HCT116 (cell line): Measurements from ENCODE around the gene GBP6. TPM values are rescaled to one million over a fixed set of nuclear protein-coding genes. Genes with fewer than 3 reads are reported as not detected.

ENCODE experiments used
- ATAC-seq: fragments of 200-7000 bp; cut with Tn5 transposase; 2 replicates; pipeline ENCODE4 v1.9.1; 2020; ENCODE audit warnings: mild to moderate bottlenecking, moderate library complexity
- Bru-seq: library from RNA; stranded (reverse); fragments of 400-500 nt; gene quantifications from one replicate; lab custom pipeline; 2021; lab: Mats Ljungman, UMichigan
- BruChase-seq, 2 experiments: library from RNA; stranded (reverse); fragments of 400-500 nt; gene quantifications; one replicate each; lab custom pipeline; 2021; lab: Mats Ljungman, UMichigan
- BruUV-seq: library from RNA; stranded (reverse); fragments of 400-500 nt; replicated peaks from 2 replicates; lab custom pipeline; 2021; lab: Mats Ljungman, UMichigan
- CTCF ChIA-PET: fragments of 300-600 bp; sonication (Branson Sonifier 250); formaldehyde crosslinking; loops from one replicate; lab custom pipeline; 2021; ENCODE audit warnings: antibody characterized with exemption; lab: Charles Lee
- POLR2A ChIA-PET: fragments of 300-600, 350-600 bp; sonication (Branson Sonifier 250); formaldehyde crosslinking; loops from one replicate; lab custom pipeline; 2021; ENCODE audit warnings: antibody characterized with exemption; lab: Charles Lee
- RAD21 ChIA-PET, 2 experiments: fragments of 300-600 bp; sonication (Branson Sonifier 250); formaldehyde crosslinking; loops; one replicate each; lab custom pipeline; 2023; ENCODE audit warnings: low total read pairs in 2 of 2; ENCODE audit not compliant: uncharacterized antibody in 2 of 2, unreplicated experiment in 2 of 2, low non-redundant PET in 1 of 2; lab: Charles Lee
- DNase-seq: peaks from one replicate; pipeline ENCODE4 v3.0.0-alpha.2; 2010; ENCODE audit warnings: low read depth, low spot score
- H2AFZ ChIP-seq: fragments of 200-600 bp; shearing (Covaris generic), sonication (generic); 2 replicates; pipeline ENCODE4 v1.6.1; 2017; ENCODE audit warnings: low read depth, mixed run types, mixed read lengths, antibody characterized with exemption, low read length; ENCODE audit not compliant: poor library complexity, severe bottlenecking
- H3K27ac ChIP-seq: 2 replicates; pipeline ENCODE4 v1.5.1; 2012; ENCODE audit warnings: low read depth, low read length
- H3K27me3 ChIP-seq: fragments of 200-600 bp; sonication (generic); 2 replicates; pipeline ENCODE4 v1.6.1; 2016; ENCODE audit warnings: mixed run types, low read length, mixed read lengths; ENCODE audit not compliant: insufficient read depth
- H3K36me3 ChIP-seq, 2 experiments: fragments of 200-500 bp in 1 of 2; fragments of 200-600 bp in 1 of 2; sonication (Bioruptor generic) in 1 of 2; sonication (generic) in 1 of 2; 2 replicates each; pipeline versions ENCODE4 v1.5.1 to v1.6.1; 2014 to 2016; ENCODE audit warnings: low read length in 2 of 2, inconsistent platforms in 1 of 2, mixed read lengths in 1 of 2, mixed run types in 1 of 2; ENCODE audit not compliant: insufficient read depth in 2 of 2, control insufficient read depth in 1 of 2
- H3K4me1 ChIP-seq, 2 experiments: fragments of 200-600 bp in 1 of 2; sonication (generic) in 1 of 2; 2 replicates each; pipeline versions ENCODE4 v1.5.1 to v1.6.1; 2012 to 2017; ENCODE audit warnings: low read length in 2 of 2, inconsistent platforms in 1 of 2, mild to moderate bottlenecking in 1 of 2, mixed read lengths in 1 of 2, mixed run types in 1 of 2, moderate library complexity in 1 of 2; ENCODE audit not compliant: insufficient read depth in 2 of 2, control insufficient read depth in 1 of 2
- H3K4me2 ChIP-seq: fragments of 200-600 bp; sonication (generic); 2 replicates; pipeline ENCODE4 v1.6.1; 2017; ENCODE audit warnings: mixed run types, low read length, mixed read lengths
- H3K4me3 ChIP-seq, 2 experiments: fragments of 200-600 bp in 1 of 2; sonication (generic) in 1 of 2; replicated peaks in 1 of 2; 2 replicates each; pipeline ENCODE4 v1.5.1; 2011 to 2016; ENCODE audit warnings: low read length in 2 of 2, control low read depth in 1 of 2, low read depth in 1 of 2, mild to moderate bottlenecking in 1 of 2, mixed read lengths in 1 of 2, mixed run types in 1 of 2
- H3K79me2 ChIP-seq: fragments of 200-600 bp; sonication (generic); 2 replicates; pipeline ENCODE4 v1.6.1; 2017; ENCODE audit warnings: mild to moderate bottlenecking, mixed run types, low read length, moderate library complexity, mixed read lengths; ENCODE audit not compliant: insufficient read depth
- H3K9ac ChIP-seq: fragments of 200-600 bp; sonication (generic); 2 replicates; pipeline ENCODE4 v1.6.1; 2016; ENCODE audit warnings: low read length, mixed read lengths
- H3K9me2 ChIP-seq: fragments of 200-600 bp; sonication (generic), shearing (Covaris generic); 2 replicates; pipeline ENCODE4 v1.6.1; 2017; ENCODE audit warnings: mixed run types, mild to moderate bottlenecking, moderate library complexity; ENCODE audit not compliant: insufficient read depth
- H3K9me3 ChIP-seq, 2 experiments: fragments of 200-500 bp in 1 of 2; fragments of 200-600 bp in 1 of 2; sonication (Bioruptor generic) in 1 of 2; sonication (generic) in 1 of 2; 2 replicates each; pipeline ENCODE4 v1.6.1; 2014 to 2017; ENCODE audit warnings: low read length in 2 of 2, mixed read lengths in 2 of 2, inconsistent platforms in 1 of 2, low read depth in 1 of 2, mild to moderate bottlenecking in 1 of 2, mixed run types in 1 of 2, moderate library complexity in 1 of 2; ENCODE audit not compliant: control insufficient read depth in 1 of 2, insufficient read depth in 1 of 2
- H4K20me1 ChIP-seq: fragments of 200-600 bp; sonication (generic), shearing (Covaris generic); 2 replicates; pipeline ENCODE4 v1.6.1; 2017; ENCODE audit warnings: mixed run types, mild to moderate bottlenecking, moderate library complexity; ENCODE audit not compliant: insufficient read depth
- ELF1 ChIP-seq: IDR thresholded peaks from 2 replicates; pipeline ENCODE4 v1.6.1; 2012; ENCODE audit warnings: low read depth, borderline replicate concordance
- EZH2 ChIP-seq: fragments of 200-600 bp; sonication (generic); IDR thresholded peaks from 2 replicates; pipeline ENCODE4 v1.6.1; 2017; ENCODE audit warnings: antibody characterized with exemption, mixed run types
- FOSL1 ChIP-seq: IDR thresholded peaks from 2 replicates; pipeline ENCODE4 v1.6.1; 2012; ENCODE audit warnings: low read depth
- JUND ChIP-seq: IDR thresholded peaks from 2 replicates; pipeline ENCODE4 v1.6.1; 2012
- POLR2A ChIP-seq: IDR thresholded peaks from 2 replicates; pipeline ENCODE4 v1.7.0; 2011; ENCODE audit warnings: borderline replicate concordance; ENCODE audit not compliant: insufficient read depth, insufficient read length; ENCODE audit errors: extremely low read depth
- RAD21 ChIP-seq: IDR thresholded peaks from 2 replicates; pipeline ENCODE4 v1.6.1; 2012; ENCODE audit warnings: low read depth, mild to moderate bottlenecking
- SIN3A ChIP-seq: IDR thresholded peaks from 2 replicates; pipeline ENCODE4 v1.6.1; 2012; ENCODE audit warnings: low read depth
- TCF7L2 ChIP-seq: IDR thresholded peaks from 2 replicates; pipeline ENCODE4 v1.7.0; 2011; ENCODE audit warnings: borderline replicate concordance, inconsistent platforms; ENCODE audit not compliant: insufficient read depth, insufficient read length; ENCODE audit errors: extremely low read depth
- YY1 ChIP-seq: IDR thresholded peaks from 2 replicates; pipeline ENCODE4 v1.6.1; 2011; ENCODE audit warnings: low read length, low read depth, moderate library complexity, mild to moderate bottlenecking; ENCODE audit not compliant: insufficient replicate concordance; ENCODE audit errors: extremely low read depth
- ZFX ChIP-seq: fragments of 450-650 bp; IDR thresholded peaks from 2 replicates; pipeline ENCODE4 v1.6.1; 2017
- ZNF274 ChIP-seq: fragments of 200-500 bp; sonication (Bioruptor generic); IDR thresholded peaks from 2 replicates; pipeline ENCODE4 v1.6.1; 2014; ENCODE audit warnings: mild to moderate bottlenecking, low read depth, low read length, inconsistent platforms
- intact Hi-C: fragments of 100-400 bp; cut with micrococcal nuclease; formaldehyde crosslinking; loops from 2 replicates; pipeline ENCODE4 v1.10.0; 2022
- long read RNA-seq: library from polyadenylated mRNA; unstranded; transcript quantifications from one replicate; pipeline ENCODE4 v2.0.0, GENCODE V29; 2021; ENCODE audit not compliant: unreplicated experiment
- polyA plus RNA-seq: library from polyadenylated mRNA; unstranded; fragments of >200 nt; gene quantifications from 2 replicates; pipeline ENCODE4 v1.2.1, GENCODE V29; 2012; ENCODE audit warnings: missing spikeins
- total RNA-seq: library from RNA; stranded (reverse); gene quantifications from one replicate; pipeline ENCODE4 v1.2.1, GENCODE V29; 2021; ENCODE audit not compliant: unreplicated experiment
- TF ChIP-seq, protein P1 (sequence below): IDR thresholded peaks from 2 replicates; pipeline ENCODE4 v1.6.1; 2012
- TF ChIP-seq, protein P2 (sequence below): IDR thresholded peaks from 2 replicates; pipeline ENCODE4 v1.6.1; 2011; ENCODE audit warnings: mild to moderate bottlenecking, low read length, moderate library complexity; ENCODE audit not compliant: insufficient replicate concordance; ENCODE audit errors: extremely low read depth

The GBP6 gene, protein sequence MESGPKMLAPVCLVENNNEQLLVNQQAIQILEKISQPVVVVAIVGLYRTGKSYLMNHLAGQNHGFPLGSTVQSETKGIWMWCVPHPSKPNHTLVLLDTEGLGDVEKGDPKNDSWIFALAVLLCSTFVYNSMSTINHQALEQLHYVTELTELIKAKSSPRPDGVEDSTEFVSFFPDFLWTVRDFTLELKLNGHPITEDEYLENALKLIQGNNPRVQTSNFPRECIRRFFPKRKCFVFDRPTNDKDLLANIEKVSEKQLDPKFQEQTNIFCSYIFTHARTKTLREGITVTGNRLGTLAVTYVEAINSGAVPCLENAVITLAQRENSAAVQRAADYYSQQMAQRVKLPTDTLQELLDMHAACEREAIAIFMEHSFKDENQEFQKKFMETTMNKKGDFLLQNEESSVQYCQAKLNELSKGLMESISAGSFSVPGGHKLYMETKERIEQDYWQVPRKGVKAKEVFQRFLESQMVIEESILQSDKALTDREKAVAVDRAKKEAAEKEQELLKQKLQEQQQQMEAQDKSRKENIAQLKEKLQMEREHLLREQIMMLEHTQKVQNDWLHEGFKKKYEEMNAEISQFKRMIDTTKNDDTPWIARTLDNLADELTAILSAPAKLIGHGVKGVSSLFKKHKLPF
- not detected for total RNA-seq
- not detected in 2 replicates for polyA plus RNA-seq
- not detected for Bru-seq, nascent RNA
- percentile 4 among the genes with signal in this experiment for BruChase-seq, experiment 1, labeled RNA remaining after a 6-hour chase
- not detected for BruChase-seq, experiment 2, labeled RNA remaining after a 2-hour chase
- long read RNA-seq, result 0 reads

DNA sequence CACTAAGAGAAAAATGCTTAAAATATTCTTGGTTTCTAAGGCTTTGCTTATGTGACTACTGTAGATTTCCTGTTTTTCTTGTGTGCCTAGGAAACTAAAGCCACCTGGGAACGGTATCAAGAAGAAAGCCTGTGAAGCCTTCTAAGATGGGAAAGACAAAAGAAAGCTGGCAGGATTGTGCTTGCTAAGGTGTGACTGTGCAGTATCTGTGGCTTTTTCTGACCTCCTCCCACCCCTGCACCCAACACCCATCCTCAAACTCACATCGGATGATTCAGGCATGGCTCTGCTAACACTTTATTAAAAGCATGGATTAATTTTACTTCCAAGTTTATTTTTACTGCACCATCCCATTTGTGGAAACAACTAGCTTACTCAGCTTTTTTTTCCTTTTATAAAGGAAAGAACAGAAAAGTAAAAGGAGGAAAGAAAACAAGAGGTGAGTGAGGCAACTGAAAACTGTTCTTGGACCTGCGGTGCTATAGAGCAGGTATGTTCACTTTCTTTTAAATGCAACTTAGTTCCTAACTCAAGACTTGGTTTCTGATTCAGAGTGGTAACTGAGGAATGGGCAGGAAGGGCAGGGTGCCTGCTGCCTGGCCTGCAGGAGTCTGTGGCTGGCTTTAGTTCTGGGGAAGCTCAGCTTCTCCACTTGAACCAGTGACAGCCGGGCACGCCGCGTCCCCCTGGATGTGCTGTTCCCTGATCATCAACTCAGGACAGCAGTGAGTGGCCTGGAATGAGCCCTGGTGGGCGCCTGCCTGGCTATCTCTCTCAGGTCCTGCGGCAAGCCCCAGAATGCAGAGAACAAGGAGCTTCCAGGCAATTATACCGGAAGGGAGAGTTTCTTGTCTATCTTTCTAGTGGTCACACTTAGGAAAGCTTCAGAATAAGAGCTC, at the start of gene GBP6:
GBP6 (plus strand) TSS at position 422 of the 899 bp plus-strand sequence. CDS start 4,493 bp downstream, outside the sequence.
- Histone ChIP-seq H3K4me3 (no peak within 1 kb of the TSS), H3K79me2 (no peaks in the 10 kb centered on the region), H2AFZ (no peak within 1 kb of the TSS), H4K20me1 (no peaks in the 10 kb centered on the region), H3K9ac (no peak within 1 kb of the TSS), H3K36me3 (no peaks in the 10 kb centered on the region), H3K9me3 (no peaks in the 10 kb centered on the region), H3K9me2 (no peaks in the 10 kb centered on the region), H3K4me1 (no peaks in the 10 kb centered on the region), H3K4me2 (no peak within 1 kb of the TSS), H3K27me3 (no peaks in the 10 kb centered on the region), H3K27ac (no peak within 1 kb of the TSS)
- intact Hi-C loops, result no loop called here
- ATAC-seq, result no peak
- DNase-seq, result no peak
- no peak for TF ChIP-seq TCF7L2
- TF ChIP-seq ZNF274, result no peak
- TF ChIP-seq JUND, result no peak
- no peak for TF ChIP-seq FOSL1
- no peak for TF ChIP-seq ZFX
- TF ChIP-seq, protein P1, sequence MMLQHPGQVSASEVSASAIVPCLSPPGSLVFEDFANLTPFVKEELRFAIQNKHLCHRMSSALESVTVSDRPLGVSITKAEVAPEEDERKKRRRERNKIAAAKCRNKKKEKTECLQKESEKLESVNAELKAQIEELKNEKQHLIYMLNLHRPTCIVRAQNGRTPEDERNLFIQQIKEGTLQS, result no peak
- TF ChIP-seq SIN3A, result no peak
- TF ChIP-seq YY1, result no peak
- no peak for TF ChIP-seq EZH2
- TF ChIP-seq ELF1, result no peak
- no peak for TF ChIP-seq POLR2A
- TF ChIP-seq, protein P2, sequence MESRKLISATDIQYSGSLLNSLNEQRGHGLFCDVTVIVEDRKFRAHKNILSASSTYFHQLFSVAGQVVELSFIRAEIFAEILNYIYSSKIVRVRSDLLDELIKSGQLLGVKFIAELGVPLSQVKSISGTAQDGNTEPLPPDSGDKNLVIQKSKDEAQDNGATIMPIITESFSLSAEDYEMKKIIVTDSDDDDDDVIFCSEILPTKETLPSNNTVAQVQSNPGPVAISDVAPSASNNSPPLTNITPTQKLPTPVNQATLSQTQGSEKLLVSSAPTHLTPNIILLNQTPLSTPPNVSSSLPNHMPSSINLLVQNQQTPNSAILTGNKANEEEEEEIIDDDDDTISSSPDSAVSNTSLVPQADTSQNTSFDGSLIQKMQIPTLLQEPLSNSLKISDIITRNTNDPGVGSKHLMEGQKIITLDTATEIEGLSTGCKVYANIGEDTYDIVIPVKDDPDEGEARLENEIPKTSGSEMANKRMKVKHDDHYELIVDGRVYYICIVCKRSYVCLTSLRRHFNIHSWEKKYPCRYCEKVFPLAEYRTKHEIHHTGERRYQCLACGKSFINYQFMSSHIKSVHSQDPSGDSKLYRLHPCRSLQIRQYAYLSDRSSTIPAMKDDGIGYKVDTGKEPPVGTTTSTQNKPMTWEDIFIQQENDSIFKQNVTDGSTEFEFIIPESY, result no peak
- TF ChIP-seq RAD21, result no peak
- BruUV-seq, result no TSS peak
- RAD21 ChIA-PET, result no interaction called here
- CTCF ChIA-PET, result no interaction called here
- POLR2A ChIA-PET, result no interaction called here
